NCI-H1105 (cell line): ENCODE measurements around the gene ALDH3B1.
A peak's percentile ranks its signal among the peaks of the same experiment; 100 is the strongest.

ENCODE experiments used
- DNase-seq: peaks from one replicate; lab custom pipeline; 2025; lab: John Stamatoyannopoulos, UW

Gene ALDH3B1

GRCh38 chr11:68071281-68072048 is 61.3 kb downstream of the ALDH3B1 start:
- DNase-seq: no peak

DNA sequence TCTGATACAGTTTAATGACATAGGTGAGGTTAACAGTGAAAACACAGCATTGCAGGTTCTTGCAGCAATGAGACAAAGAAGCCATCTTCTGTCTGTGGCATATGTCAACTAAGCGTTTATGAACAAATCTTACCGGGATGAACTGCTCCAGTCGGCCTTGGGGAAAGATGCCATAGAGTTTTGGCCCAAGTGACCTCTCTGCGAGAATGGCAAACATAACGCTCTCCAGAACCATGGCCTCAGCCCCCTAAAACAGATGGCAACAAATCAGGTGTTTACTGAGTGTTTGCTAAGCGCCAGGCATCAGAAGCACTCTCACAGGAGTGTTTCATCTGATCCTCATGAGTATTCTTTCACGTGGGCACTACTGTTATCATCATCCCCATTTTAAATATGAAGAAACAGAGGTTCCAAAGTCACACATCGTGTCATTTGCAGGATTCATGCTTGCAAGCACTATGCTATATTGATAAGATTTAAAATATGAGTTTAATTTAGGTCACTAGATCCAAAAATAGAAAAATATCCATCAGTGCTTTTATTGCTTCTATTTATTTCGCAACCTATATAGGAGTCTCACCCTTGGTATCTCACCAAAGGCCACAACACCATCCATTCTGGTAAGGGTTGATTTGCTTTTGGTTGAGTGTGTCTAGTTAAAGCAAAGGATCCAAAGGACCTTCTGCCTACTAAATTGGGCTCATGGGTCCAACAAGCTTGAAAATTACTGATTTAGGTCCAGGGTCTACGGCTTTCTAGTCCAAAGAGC is 64.6 kb downstream of the ALDH3B1 start:
- DNase-seq: no peak

GRCh38 chr11:68076371-68077042 is 66.4 kb downstream of the ALDH3B1 start:
- no peak for DNase-seq

DNA sequence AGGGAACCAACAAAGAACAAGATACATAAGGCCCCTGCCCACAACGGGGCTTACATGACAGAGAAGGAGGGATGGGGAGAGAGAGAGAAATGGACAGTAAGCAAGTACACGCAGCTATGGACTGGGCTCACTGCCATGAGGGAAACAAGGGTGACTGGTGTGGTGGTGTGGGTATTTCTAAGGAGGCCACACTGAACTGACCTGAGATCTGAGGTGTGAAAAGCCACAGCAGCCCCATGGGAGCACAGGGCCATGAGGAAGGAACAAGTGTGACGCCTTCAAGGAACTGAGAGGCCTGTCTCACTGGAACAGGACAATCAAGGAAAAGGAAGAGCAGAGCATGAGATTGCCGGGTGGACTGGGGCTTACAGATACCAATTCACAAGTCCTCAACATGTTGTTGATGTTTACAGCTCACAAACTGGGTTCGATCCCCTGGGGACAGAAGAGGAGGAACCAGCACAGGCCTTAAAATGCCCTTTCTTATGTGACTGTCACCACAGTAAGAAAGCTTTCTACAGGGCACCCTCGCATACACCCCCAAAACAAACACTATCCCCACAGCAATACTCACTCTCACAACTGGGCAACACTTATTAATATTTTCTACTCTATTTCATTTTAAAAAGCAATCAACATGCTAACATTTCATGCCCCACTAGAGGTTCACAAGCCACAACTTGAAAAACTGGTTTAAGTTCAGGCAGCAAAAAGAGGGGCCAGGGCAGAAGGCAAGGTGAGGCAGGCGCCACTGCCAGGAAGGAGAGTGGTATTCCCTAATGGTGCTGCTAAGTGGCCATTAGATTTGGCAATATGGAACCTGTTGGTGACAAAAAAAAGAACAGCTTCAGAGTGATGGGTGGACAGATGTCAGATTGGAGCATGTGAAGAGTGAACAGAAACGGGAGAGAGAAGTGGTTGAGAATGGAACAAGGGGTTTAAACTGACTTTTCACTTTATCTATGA is 67.8 kb downstream of the ALDH3B1 start:
- peak; percentile 11 for DNase-seq
